ENCODE results near the gene TMEM271. TPM values are rescaled to one million over a fixed set of nuclear protein-coding genes. Genes with fewer than 3 reads are reported as not detected.
"Not testable (repeated sequence)": the region's sequence is repeated elsewhere in the genome, so short reads cannot be mapped to it uniquely, and the experiment has no call there.

Gene TMEM271
- total RNA-seq, 1 donor from 2014 or later, result not detected

DNA sequence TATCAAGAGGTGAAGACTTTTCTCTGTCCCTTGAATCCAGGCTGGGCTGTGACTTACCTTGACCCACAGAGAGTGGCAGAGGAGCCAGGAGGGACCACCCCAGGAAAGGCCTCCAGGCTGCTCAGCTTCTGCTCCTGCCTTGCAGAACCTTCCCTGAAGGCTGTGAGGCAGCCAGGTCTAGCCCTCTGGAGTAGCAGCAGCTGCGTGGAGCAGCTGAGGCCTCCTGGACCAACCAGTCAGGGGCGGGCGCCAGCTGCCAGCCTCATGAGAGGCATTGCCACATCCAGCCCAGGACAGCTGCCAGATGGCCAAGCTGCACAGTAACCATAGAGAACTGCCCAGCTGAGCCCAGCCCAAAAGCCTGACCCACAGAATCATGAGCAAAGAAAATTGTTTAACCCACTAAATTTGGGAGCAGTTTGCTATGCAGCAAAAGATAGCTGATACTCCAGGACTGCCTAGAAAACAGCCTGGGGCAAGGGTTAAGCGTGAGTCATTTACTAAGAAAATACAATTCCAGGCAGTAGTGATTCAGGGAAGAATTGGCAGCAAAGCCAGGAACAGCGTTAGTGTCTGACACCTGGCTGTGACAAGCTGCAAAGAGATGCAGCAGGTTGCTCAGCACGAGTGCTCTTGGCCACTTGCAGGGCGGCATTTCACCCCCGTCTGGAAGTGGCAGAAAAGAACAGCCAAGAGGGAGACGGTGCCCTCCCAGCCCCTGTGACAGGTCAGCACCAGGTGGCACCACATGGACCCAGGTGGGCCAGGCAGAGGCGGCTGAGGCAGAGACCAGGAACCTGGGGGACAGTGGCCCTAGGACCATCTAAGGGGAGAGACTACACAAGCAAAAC is 34.5 kb upstream of the TMEM271 start:
- intact Hi-C loops (cut with micrococcal nuclease), result no loop called here

DNA sequence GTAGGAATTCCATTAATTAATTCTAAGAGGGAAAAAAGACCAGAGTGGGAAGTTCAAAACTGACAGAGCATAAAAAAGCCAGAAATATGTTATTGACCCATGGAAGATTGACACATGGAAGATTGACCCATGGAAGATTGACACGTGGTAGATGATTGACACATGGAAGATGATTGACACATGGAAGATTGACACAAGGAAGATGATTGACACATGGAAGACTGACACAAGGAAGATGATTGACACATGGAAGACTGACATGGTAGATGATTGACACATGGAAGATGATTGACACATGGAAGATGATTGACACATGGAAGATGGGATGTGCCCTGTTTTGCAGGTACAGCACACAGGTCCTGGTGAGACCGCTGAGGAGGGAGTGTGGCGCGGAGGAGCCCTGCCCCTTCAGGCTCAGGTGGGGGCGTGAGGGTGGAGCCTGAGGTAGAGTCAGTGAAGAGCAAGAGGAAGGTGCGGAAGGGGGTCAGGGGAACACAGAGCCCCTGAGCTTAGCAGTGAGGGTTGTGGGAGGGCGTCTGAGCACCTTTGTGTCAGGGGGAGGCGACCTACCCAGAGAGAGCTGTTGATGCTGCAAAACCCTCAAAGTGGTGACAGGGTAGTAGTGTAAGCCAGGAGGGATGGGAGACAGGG is 33.4 kb upstream of the TMEM271 start:
- intact Hi-C loops (cut with micrococcal nuclease), result no loop called here

DNA sequence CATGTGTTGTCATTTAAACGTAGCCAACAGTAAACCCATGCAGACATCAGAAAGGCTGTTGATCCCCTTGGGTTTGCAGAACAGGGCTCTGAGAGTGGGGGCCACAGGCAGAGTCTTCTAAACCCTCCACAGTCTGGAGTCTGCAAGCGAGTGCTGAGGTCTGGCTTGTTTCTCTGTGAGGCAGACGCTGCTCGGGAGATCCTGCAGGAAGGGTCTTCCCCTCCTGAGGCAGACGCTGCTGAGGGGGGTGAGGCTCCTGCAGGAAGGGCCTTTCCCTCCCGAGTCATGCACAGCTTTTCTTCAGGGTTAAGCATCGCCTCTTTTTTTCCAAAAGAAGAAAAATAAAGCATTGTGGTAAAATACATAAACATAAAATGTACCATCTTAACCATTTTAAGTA is 32.1 kb upstream of the TMEM271 start:
- intact Hi-C loops (cut with micrococcal nuclease), result no loop called here

DNA sequence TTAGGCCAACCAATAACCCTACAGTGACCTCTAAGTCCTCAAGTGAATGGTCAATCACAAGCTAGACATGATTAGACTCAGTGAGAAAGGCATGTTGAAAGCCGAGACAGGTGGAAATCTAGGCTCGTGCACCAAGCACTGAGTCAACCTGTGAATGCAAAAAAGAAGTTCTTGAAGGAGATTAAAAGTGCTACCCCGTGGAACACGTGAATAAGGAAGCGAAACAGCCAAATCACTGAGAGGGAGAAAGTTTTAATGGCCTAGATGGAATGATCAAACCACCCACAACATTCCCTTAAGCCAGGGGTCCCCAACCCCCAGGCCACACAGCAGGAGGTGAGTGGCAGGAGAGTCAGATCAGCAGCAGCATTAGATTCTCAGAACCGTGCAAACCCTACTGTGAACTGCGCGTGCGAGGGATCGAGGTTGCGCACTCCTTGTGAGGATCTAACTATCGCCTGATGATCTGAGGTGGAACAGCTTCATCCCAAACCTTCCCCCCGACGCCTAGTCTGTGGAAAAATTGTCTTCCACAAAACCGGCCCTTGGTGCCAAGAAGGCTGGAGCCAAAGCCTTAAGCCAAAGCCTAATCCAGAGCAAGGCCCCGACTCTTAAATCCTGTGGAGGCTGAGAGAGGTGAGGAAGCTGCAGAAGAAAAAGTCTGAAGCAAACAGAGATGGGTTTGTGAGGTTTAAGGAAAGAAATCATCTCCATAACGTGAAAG is 29.8 kb upstream of the TMEM271 start:
- intact Hi-C loops (cut with micrococcal nuclease), result no loop called here

DNA sequence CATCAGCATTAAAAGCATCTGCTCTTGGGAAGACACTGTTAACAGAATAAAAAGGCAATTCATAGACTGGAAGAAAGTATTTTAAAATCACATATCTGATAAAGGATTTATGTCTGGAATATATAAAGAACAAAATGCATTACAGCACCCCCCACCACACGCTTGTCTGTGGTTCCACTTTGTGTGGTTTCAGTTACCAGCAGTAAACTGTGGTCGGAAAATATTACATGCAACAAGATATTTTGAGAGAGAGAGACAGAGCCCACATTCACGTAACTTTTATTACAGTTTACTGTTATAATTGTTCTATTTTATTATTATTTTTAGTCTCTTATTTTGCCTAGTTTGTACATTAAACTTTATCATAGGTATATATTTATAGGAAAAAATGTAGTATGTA is 28.0 kb upstream of the TMEM271 start:
- intact Hi-C loops (cut with micrococcal nuclease), result no loop called here

DNA sequence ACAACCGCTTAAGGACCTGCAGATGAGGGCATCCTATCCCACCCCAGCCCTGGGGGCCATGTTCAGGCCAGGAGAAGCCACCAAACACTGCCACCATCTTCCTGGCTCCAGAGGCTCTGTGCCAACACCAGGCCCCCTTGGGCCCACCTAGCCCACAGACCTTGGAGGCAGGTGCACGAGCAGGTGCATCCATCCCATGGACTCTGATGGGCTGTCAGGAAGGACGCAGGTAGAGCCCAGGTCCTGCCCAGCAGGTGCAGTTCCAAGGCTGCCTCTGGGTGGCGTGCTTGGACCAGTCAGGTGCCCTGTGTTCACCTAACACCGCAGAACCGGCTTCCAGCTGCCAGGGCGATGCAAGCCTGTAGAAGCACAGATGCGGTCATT is 26.5 kb upstream of the TMEM271 start:
- intact Hi-C loops (cut with micrococcal nuclease), result loop anchor here (2.0 kb wide), 1 partner anchor 72 kb away; the partner anchor contains the start of genes ATP5ME and MYL5

DNA sequence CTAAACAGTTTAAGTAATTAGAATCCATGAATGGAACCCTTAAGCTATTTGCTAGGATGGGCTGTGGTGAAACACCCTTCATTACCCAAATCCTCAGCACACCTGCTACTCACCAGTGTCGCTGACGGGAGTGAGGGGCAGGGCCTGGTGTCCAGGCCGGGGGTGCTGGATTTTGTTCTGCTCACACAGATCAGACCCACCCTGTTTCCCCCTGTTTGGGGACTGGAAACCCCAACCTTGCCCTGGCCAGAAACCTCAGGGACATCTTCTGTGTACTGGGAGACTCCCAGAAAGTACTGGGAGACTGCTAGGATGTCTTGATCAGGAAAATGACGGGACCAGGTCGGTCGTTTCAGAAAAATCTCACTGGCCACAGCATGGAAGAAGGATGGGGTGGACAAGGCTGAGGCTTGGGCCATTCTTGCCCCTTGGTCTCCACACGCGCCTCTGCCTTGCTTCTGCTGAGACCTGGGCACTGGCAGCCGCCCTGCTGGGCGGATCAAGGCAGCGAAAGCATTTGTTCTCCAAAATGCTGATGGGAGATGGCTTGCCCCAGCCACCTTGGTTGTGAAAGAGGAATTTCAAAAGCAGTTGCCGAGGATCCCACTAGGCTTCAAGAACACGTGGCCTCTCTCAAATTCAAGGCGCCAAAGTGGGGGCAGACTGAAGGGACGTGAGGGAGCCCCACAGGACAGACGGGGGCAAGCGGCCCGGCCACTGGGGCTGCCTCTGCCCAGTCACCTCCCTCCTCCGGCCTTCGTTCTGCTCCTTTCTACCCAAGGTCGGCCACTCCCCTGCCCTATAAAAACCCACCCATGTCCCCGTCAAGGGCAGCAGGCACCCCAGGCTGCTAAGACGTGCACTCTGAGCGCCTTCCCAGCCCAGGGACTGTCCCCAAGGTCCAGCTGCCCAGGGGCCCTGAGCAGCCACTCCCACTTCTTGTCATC is 25.8 kb upstream of the TMEM271 start:
- intact Hi-C loops (cut with micrococcal nuclease), result loop anchor here (2.0 kb wide), 1 partner anchor 73 kb away; the partner anchor contains the start of genes ATP5ME and MYL5

DNA sequence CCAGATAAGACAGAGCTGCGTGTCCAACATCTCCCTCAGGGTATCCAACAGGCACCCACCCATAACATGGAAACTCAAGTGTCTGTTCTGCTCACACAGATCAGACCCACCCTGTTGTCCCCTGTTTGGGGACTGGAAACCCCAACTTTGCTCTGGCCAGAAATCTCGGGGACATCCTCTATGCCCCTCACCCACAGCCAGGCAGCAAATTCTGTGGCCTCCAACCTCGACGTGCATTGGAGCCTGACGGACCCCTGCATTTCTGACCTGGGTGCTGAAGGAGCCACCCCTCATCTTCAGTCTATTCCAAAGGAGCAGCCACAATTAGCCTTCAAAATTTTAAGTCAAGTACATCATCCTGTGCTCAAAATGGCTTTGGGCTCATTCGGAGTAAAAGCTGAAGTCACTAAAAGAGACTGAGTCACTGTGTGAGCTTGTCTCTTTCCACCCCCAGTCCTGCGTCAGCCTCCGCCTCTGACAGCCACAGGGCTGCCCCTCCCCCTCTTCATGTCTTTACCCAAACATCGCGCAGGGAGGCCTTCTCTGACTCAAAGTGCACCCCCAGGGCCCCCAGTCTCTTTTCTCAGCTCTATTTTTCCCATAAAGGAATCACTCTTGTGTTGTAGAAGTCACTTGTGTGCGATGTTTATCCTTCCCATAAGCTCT is 24.9 kb upstream of the TMEM271 start:
- intact Hi-C loops (cut with micrococcal nuclease), result no loop called here

DNA sequence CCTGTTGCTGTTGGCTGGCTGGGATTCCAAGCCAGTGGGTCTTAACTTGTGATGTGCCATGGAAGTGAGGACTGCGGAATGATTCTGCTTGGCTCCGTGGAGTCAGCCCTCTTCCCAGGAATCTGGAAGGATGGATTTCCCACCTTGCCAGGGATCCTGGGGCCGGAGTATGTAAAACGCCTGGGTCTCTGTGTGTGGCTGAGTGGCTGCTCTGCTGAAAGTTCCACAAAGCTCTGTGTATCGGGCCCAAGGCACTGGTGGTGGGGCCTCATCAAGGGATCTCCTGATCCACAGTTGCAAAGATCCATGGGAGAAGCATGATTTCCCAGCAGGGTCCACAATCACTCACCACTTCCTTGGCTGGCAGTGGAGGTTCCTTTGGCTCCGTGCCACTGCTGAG is 24.1 kb upstream of the TMEM271 start:
- intact Hi-C loops (cut with micrococcal nuclease), result no loop called here

DNA sequence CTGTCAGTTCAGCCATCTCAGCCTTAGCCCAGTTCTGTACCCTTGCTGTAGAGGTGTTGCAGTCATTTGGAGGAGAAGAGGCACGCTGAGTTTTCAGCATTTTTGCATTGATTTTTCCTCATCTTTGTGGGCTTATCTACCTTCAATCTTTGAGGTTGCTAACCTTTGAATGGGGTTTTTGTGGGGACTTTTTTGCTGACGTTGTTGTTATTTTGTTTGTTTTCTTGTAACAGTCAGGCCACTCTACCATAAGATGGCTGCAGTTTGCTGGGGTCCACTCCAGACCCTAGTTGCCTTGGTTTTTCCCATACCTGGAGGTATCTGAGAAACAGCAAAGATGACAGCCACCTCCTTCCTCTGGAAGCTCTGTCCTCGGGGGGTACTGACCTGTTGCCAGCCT is 22.8 kb upstream of the TMEM271 start:
- intact Hi-C loops (cut with micrococcal nuclease), result no loop called here

DNA sequence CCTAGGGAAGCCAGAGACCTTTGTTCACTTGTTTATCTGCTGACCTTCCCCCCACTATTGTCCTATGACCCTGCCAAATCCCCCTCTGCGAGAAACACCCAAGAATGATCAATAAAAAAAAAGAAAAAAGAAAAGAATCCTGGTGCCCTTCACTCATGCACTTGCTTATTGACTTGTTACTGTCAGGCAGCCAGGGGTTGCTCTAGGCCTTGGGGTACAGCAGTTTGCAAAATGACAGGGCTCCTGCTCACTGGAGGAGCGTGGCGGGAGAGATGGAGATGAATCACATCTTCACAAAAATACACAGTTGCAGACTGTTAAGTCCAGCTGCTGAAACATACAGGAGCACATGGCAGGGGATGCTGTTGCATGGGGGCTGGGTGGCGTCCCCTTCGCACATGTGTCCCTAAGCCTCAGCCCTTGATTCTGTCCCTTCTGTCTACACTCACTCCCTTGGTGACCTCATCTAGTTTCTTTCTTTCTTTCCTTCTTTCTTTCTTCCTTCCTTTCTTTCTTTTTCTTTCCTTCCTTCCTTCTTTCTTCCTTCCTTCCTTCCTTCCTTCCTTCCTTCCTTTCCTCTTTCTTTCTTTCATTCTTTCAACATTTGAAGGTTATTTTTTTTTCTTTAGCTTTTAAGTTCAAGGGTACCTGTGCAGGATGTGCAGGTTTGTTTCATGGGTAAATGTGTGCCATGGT is 16.9 kb upstream of the TMEM271 start:
- intact Hi-C loops (cut with micrococcal nuclease), result no loop called here

DNA sequence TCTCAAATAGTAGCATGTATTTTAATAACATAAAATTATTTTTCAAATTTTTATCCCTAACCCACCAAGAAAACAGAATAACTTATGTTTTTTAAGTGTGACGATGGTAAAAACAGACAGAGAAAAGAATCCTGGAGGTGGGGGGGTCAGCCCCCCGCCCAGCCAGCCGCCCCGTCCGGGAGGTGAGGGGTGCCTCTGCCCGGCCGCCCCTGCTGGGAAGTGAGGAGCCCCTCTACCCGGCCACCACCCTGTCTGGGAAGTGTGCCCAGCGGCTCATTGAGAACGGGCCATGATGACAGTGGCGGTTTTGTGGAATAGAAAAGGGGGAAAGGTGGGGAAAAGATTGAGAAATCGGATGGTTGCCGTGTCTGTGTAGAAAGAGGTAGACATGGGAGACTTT is 16.1 kb upstream of the TMEM271 start:
- intact Hi-C loops (cut with micrococcal nuclease), result not testable (repeated sequence)

DNA sequence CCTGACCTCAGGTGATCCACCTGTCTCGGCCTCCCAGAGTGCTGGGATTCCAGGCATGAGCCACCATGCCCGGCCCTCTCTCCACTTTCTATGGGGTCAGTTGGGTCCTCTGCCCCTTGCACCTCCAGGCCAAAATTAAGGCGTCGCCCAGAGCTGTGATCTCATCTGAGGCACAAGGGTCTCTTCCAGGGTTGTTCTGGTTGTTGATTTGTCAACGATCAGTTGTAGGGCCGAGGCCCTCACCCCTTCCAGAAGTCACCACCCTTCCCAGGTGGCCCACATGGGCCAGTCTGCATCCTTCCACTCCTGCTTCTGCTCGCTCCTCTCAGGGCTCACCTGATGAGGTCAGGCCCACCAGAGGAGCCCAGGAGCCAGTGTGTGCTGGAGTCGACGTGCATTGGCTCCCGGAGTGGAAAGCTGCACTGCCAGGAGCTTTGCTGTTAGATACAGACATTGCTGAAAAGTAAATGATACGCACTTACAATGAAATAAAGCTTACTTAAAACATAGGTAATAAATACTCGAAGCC is 14.3 kb upstream of the TMEM271 start:
- intact Hi-C loops (cut with micrococcal nuclease), result no loop called here

DNA sequence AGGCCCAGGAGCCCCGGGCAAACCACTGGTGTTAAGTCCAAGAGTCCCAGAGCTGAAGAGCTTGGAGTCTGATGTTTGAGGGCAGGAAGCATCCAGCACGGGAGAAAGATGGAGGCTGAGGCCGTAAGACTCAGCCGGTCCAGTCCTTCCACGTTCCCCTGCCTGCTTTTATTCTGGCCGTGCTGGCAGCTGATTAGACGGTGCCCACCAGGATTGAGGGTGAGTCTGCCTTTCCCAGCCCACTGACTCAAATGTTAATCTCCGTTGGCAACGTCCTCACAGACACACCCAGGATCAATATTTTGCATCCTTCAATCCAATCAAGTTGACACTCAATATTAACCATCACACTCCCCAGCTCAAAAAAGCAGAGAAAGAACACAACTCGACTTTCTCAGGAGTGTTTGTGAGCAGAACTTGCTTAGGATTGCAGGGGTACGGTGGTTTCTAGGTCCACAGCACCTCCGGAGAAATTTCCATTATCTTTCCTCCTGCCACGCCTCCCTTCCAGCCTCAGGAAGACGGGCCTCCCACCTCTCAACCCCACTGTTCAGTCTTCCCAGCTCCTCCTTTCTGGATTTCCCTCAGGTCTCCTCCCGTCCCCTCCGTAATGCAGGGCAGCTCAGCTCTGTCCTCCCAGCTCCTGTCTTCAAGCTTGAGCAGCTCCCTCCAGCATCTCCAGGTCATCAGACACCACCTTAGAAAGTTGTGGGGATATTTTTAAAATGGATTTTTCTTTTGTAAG is 13.3 kb upstream of the TMEM271 start:
- intact Hi-C loops (cut with micrococcal nuclease), result no loop called here

DNA sequence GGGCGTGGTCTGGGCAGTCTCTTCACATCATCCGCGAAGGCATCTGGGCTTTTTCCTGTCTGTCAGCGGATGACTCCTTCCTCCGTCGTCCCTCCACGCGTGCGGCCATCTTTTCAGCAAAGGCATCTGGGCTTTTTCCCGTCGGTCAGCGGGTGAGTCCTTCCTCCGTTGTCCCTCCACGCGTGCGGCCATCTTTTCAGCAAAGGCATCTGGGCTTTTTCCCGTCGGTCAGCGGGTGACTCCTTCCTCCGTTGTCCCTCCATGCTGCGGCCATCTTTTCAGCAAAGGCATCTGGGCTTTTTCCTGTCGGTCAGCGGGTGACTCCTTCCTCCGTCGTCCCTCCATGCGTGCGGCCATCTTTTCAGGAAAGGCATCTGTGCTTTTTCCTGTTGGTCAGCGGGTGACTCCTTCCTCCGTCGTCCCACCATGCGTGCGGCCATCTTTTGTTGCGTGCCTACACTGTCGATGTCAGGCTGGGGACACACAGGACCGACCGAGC is 12.3 kb upstream of the TMEM271 start:
- intact Hi-C loops (cut with micrococcal nuclease), result no loop called here

DNA sequence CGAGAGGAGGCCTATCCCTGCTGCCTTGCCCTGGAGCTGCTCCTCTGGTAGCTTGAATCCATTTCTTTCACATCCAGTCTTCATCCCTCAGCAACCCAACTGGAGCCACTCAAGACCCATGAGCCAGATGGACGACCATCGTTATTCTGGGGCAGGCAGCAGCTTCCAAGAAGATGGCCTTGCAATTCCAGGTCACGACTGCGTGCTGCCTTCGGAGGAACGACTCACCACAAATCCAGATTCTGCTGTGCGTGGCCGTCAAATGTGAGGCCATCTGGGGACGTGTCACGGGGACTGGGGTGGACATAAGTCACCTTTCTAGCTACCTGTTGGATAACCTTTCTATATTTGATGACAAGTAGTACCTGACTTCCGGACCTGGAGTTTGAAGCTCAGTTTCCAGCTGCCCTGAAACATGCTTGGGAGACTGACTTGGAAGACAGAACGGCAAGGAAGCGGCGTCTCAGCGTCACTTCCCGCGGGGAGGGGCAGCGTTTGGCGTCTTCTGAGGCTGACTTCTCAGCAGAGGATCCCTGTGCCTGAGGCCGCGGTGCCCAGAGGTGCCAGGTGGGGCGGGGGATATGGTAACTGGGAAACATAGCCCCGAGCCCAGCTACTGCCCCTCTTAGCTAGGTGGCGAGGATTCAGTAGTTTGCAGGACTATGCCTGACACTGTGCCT is 11.7 kb upstream of the TMEM271 start:
- intact Hi-C loops (cut with micrococcal nuclease), result no loop called here

DNA sequence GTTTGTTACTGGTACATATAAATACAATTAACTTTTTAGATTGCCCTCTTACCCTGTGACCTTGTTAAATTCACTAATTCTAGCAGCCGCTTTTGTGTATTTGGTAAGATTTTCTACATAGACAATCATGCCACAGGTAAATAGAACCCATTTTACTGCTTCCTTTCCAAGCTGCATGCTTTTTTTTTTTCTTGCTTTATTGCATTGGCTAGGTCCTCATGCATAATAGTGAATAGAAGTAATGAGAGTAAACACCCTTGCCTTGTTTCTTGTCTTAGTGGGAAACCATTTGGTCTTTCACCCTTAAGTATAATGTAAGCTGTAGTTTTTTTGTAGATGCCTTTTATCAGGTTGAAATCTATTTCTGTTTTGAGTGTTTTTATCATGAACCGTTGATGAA is 7.7 kb upstream of the TMEM271 start:
- intact Hi-C loops (cut with micrococcal nuclease), result no loop called here

DNA sequence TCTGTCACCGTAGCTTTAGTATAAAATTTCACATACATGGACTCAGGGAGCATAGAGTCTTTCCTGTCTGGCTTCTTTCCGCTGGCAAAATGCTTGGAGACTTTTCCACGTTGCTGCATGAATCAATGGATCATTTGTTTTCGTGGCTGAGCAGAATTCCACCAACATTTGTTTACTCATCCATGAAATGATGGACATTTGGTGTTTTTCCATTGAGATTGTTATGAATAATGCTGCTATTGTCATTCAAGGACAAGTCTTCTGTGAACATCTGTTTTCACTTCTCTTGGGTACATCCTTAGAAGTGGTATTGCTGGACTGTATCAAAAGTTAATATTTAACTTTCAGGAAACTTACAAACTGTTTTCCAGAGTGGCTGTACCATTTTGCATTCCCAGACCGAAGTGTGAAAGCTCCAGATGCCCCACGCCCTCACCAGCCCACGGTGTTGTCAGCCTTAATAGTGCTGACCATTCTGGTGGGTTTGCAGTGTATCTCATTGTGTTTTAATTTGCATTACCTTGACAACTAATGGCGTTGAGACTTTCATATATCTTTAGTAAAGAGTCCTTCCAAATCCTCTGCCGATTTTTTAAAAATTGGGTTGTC is 5.8 kb upstream of the TMEM271 start:
- intact Hi-C loops (cut with micrococcal nuclease), result no loop called here

Measured in T-helper 2 cell treated with Interferon-gamma antibody and Interleukin-4, amounts not matched to agents 100 ng/mL and 5 ng/mL, for 36 hours (primary cell).